Endothelial cell of umbilical vein (primary cell): ENCODE data around the gene FOSL2. TPM values are rescaled to one million over a fixed set of nuclear protein-coding genes. Genes with fewer than 3 reads are reported as not detected.

Source experiments
- BruUV-seq: library from RNA; stranded (reverse); fragments of 400-500 nt; replicated peaks from 2 replicates; lab custom pipeline; 2021; lab: Mats Ljungman, UMichigan
- CTCF ChIA-PET: fragments of 300-600, 350-600 bp; sonication (Branson Sonifier 250); formaldehyde crosslinking; loops from one replicate; lab custom pipeline; 2021; ENCODE audit warnings: antibody characterized with exemption, inconsistent platforms; lab: Charles Lee
- POLR2A ChIA-PET: fragments of 300-600, 350-600 bp; sonication (Branson Sonifier 250); formaldehyde crosslinking; loops from one replicate; lab custom pipeline; 2021; ENCODE audit warnings: antibody characterized with exemption, inconsistent platforms; lab: Charles Lee
- DNase-seq: peaks from one replicate; pipeline ENCODE4 v3.0.0-alpha.2; 2011; ENCODE audit warnings: low read depth, low spot score
- FAIRE-seq: peaks from 2 replicates; lab custom pipeline; 2011; peaks lifted over from hg19 to GRCh38; lab: Jason Lieb, UNC
- H2AFZ ChIP-seq: 2 replicates; pipeline ENCODE4 v1.6.0; 2012; ENCODE audit warnings: low read depth, low read length, control low read depth, inconsistent platforms
- H3K27ac ChIP-seq: 2 replicates; pipeline ENCODE4 v1.5.1; 2011; ENCODE audit warnings: low read depth, mild to moderate bottlenecking, control low read depth, low read length, moderate library complexity; ENCODE audit not compliant: insufficient read depth
- H3K27me3 ChIP-seq, 2 experiments: 2 replicates each; pipeline versions ENCODE4 v1.6.0 to v1.6.1; 2011; ENCODE audit warnings: low read length in 2 of 2, mixed read lengths in 1 of 2; ENCODE audit not compliant: control insufficient read depth in 2 of 2, insufficient read depth in 2 of 2
- H3K36me3 ChIP-seq, 2 experiments: 2 replicates in 1 of 2; 3 replicates in 1 of 2; pipeline ENCODE4 v1.5.1; 2011; ENCODE audit warnings: low read length in 2 of 2, mild to moderate bottlenecking in 1 of 2, moderate library complexity in 1 of 2; ENCODE audit not compliant: control insufficient read depth in 2 of 2, insufficient read depth in 2 of 2; ENCODE audit errors: extremely low read depth in 1 of 2
- H3K4me1 ChIP-seq: 3 replicates; pipeline ENCODE4 v1.5.1; 2011; ENCODE audit warnings: mild to moderate bottlenecking, low read length; ENCODE audit not compliant: control insufficient read depth, insufficient read depth; ENCODE audit errors: extremely low read depth
- H3K4me2 ChIP-seq: 2 replicates; pipeline ENCODE4 v1.6.1; 2011; ENCODE audit warnings: low read length, control low read depth, mixed read lengths; ENCODE audit not compliant: insufficient read depth
- H3K4me3 ChIP-seq, 3 experiments: fragments of 200-600 bp in 1 of 3; sonication (generic), shearing (Covaris generic) in 1 of 3; replicated peaks in 1 of 3; 2 replicates each; pipeline ENCODE4 v1.5.1; 2011 to 2016; ENCODE audit warnings: control low read depth in 3 of 3, low read length in 3 of 3, mild to moderate bottlenecking in 2 of 3, inconsistent platforms in 1 of 3, low read depth in 1 of 3, moderate library complexity in 1 of 3; ENCODE audit not compliant: insufficient read depth in 1 of 3
- H3K79me2 ChIP-seq: 2 replicates; pipeline ENCODE4 v1.6.0; 2012; ENCODE audit warnings: low read length, inconsistent platforms; ENCODE audit not compliant: control insufficient read depth, insufficient read depth
- H3K9ac ChIP-seq: replicated peaks from 2 replicates; pipeline ENCODE3; 2011; ENCODE audit warnings: low read length, control low read depth; ENCODE audit not compliant: insufficient read depth; ENCODE audit errors: extremely low read depth
- H3K9me1 ChIP-seq: replicated peaks from 3 replicates; pipeline ENCODE4 v1.6.0; 2011; ENCODE audit warnings: mild to moderate bottlenecking, low read length; ENCODE audit not compliant: control insufficient read depth, insufficient read depth; ENCODE audit errors: extremely low read depth
- H3K9me3 ChIP-seq: replicated peaks from 2 replicates; pipeline ENCODE4 v1.5.1; 2012; ENCODE audit warnings: low read length, inconsistent platforms; ENCODE audit not compliant: control insufficient read depth, insufficient read depth
- H4K20me1 ChIP-seq: replicated peaks from 2 replicates; pipeline ENCODE3; 2011; ENCODE audit warnings: mild to moderate bottlenecking, low read length; ENCODE audit not compliant: control insufficient read depth, insufficient read depth; ENCODE audit errors: extremely low read depth
- CTCF ChIP-seq, 2 donors: IDR thresholded peaks; 1 replicate in 1 of 2; 2 replicates in 1 of 2; pipeline ENCODE4 v1.5.1; 2011; ENCODE audit warnings: low read length in 2 of 2, mild to moderate bottlenecking in 2 of 2, moderate library complexity in 2 of 2, control low read depth in 1 of 2, inconsistent platforms in 1 of 2, low read depth in 1 of 2; ENCODE audit not compliant: insufficient read depth in 1 of 2; ENCODE audit errors: extremely low read depth in 1 of 2
- EZH2 ChIP-seq: IDR thresholded peaks from 2 replicates; pipeline ENCODE4 v1.6.1; 2012; ENCODE audit warnings: borderline replicate concordance, low read depth, mild to moderate bottlenecking, moderate library complexity, low read length, inconsistent platforms; ENCODE audit not compliant: severe bottlenecking
- FOS ChIP-seq: IDR thresholded peaks from 2 replicates; pipeline ENCODE4 v1.6.1; 2011; ENCODE audit warnings: mild to moderate bottlenecking, low read length, moderate library complexity, borderline replicate concordance; ENCODE audit not compliant: insufficient read depth
- GATA2 ChIP-seq: IDR thresholded peaks from 2 replicates; pipeline ENCODE4 v1.7.0; 2011; ENCODE audit warnings: low read depth, mild to moderate bottlenecking, moderate library complexity, mixed read lengths, low read length; ENCODE audit not compliant: insufficient read length, insufficient read depth
- JUN ChIP-seq: IDR thresholded peaks from 2 replicates; pipeline ENCODE4 v1.6.1; 2011; ENCODE audit warnings: borderline replicate concordance, low read depth; ENCODE audit not compliant: insufficient read length, insufficient read depth
- MAX ChIP-seq: IDR thresholded peaks from 2 replicates; pipeline ENCODE4 v1.6.1; 2011; ENCODE audit not compliant: insufficient read depth, insufficient read length
- MYC ChIP-seq: IDR thresholded peaks from one replicate; pipeline ENCODE4 v1.6.1; 2011; ENCODE audit warnings: mild to moderate bottlenecking, low read depth, low read length
- POLR2A ChIP-seq: IDR thresholded peaks from 2 replicates; pipeline ENCODE4 v1.6.1; 2012; ENCODE audit warnings: low read depth, mild to moderate bottlenecking, control low read depth, low read length
- POLR2AphosphoS5 ChIP-seq: IDR thresholded peaks from 2 replicates; pipeline ENCODE4 v1.6.1; 2012; ENCODE audit warnings: low read depth, mild to moderate bottlenecking, control low read depth, low read length, moderate library complexity; ENCODE audit not compliant: insufficient read depth
- dilution Hi-C: fragments of 300-500 bp; cut with MboI; formaldehyde crosslinking; loops from one replicate; pipeline ENCODE4 v1.15.0; 2019; ENCODE audit warnings: low sequenced_read_pairs; ENCODE audit not compliant: extremely low pct_ligation_motif_present
- intact Hi-C: fragments of 100-400 bp; cut with micrococcal nuclease; formaldehyde crosslinking; loops from one replicate; pipeline ENCODE4 v1.10.0; 2022
- polyA plus RNA-seq, 4 experiments: library from polyadenylated mRNA; depleted of rRNA in 3 of 4; stranded (reverse) in 3 of 4; unstranded in 1 of 4; fragments of >200 nt; gene quantifications; 2 replicates each; pipeline versions ENCODE4 v1.2.1 to v1.2.3, GENCODE V29; 2011 to 2012; ENCODE audit warnings: missing spikeins in 1 of 4
- total RNA-seq: library from RNA; stranded (reverse); gene quantifications from 2 replicates; pipeline ENCODE4 v1.2.3, GENCODE V29; 2021

Gene FOSL2
- total and polyA plus RNA-seq, 2 donors (not counting 3 experiments of a cell fraction or from before 2014, with no cell fraction given), result 43.9 to 85.3 TPM

- Histone ChIP-seq H3K9me1 (no peaks in the 10 kb centered on the region), H3K9ac (no peak overlapping the region), H3K4me3 (no peak overlapping the region), H3K27me3 (no peaks in the 10 kb centered on the region), H3K4me2 (no peak overlapping the region), H4K20me1 (no peaks in the 10 kb centered on the region), H3K27ac (no peak overlapping the region), H3K79me2 (no peaks in the 10 kb centered on the region), H2AFZ (no peak overlapping the region), H3K36me3 (no peaks in the 10 kb centered on the region), H3K4me1 (peaks cover 33% of the 10 kb centered on the region), H3K9me3 (no peaks in the 10 kb centered on the region)
- no peak for TF ChIP-seq EZH2
- TF ChIP-seq JUN, result no peak
- TF ChIP-seq POLR2A, result no peak
- no peak for TF ChIP-seq MAX
- TF ChIP-seq CTCF (IDR thresholded peaks at IDR 0.05; ENCODE audit: extremely low read depth in 1 of 2, insufficient read depth in 1 of 2, low read depth in 1 of 2, low read length in 2 of 2), result no peak
- TF ChIP-seq GATA2, result no peak
- TF ChIP-seq MYC, result no peak
- no peak for TF ChIP-seq FOS
- no peak for TF ChIP-seq POLR2AphosphoS5
- CTCF ChIA-PET, result interaction anchor here (1.0 kb wide), 1 partner anchor 8 kb away, joined by 3 read pairs; no protein-coding TSS in a partner anchor
- dilution Hi-C loops, result no loop called here
- intact Hi-C loops, result no loop called here
- DNase-seq (no peak), FAIRE-seq (no peak)
- no TSS peak for BruUV-seq
- POLR2A ChIA-PET, result interaction anchor here (0.9 kb wide), 1 partner anchor 31 kb away, joined by 3 read pairs; no protein-coding TSS in a partner anchor
Observed at GRCh38 chr2:28360058-28360717, 32.5 kb upstream of the FOSL2 start.
